CD4-positive, alpha-beta T cell treated with Interleukin-2 at 100 ng/mL for 4 hours (primary cell): ENCODE data around the gene DOK3.

Experiments used
- DNase-seq: peaks from one replicate; pipeline ENCODE4 v3.0.0-alpha.2; 2020; ENCODE audit warnings: low spot score

DOK3 gene

GRCh38 chr5:177482359-177482795 is 27.2 kb downstream of the DOK3 start:
- DNase-seq: no peak

- DNase-seq: no peak
These were observed 29.9 kb downstream of the DOK3 start for GRCh38 chr5:177479774-177480173.

- peak; percentile 27 for DNase-seq
These were observed 30.6 kb downstream of the DOK3 start for GRCh38 chr5:177478711-177479646.

- DNase-seq: no peak
These were observed 31.7 kb downstream of the DOK3 start for GRCh38 chr5:177477701-177478477.

- DNase-seq: no peak
These were observed 32.9 kb downstream of the DOK3 start for GRCh38 chr5:177476531-177477233.

- no peak for DNase-seq
These were observed 33.8 kb downstream of the DOK3 start for GRCh38 chr5:177475563-177476427.

GRCh38 chr5:177474846-177475562 is 34.6 kb downstream of the DOK3 start:
- DNase-seq: no peak

- DNase-seq: no peak
These were observed 35.6 kb downstream of the DOK3 start for GRCh38 chr5:177474002-177474476.

GRCh38 chr5:177473443-177474001 is 36.1 kb downstream of the DOK3 start, which contains the start of gene DBN1:
TSS of gene DBN1 (minus strand) at chr5:177473634. CDS start at chr5:177473521, 113 bp downstream.
- no peak for DNase-seq

- DNase-seq: peak; percentile 51
These were observed 36.9 kb downstream of the DOK3 start for GRCh38 chr5:177472460-177473442.

GRCh38 chr5:177471610-177472356 is 37.8 kb downstream of the DOK3 start:
- peak; percentile 48 for DNase-seq

- DNase-seq: no peak
These were observed 38.7 kb downstream of the DOK3 start for GRCh38 chr5:177470759-177471536.

- DNase-seq: no peak
These were observed 39.7 kb downstream of the DOK3 start for GRCh38 chr5:177469750-177470525.

GRCh38 chr5:177468685-177469628 is 40.7 kb downstream of the DOK3 start:
- no peak for DNase-seq

GRCh38 chr5:177468329-177468684 is 41.3 kb downstream of the DOK3 start:
- no peak for DNase-seq
